ENCODE measurements around the gene R3HDM2. TPM values are rescaled to one million over a fixed set of nuclear protein-coding genes. Genes with fewer than 3 reads are reported as not detected.

R3HDM2 gene
- total RNA-seq, 4 donors from 2014 or later = 30.7 to 40.8 (median 35.5) TPM

GRCh38 chr12:57434517-57435223 lies 3.8 kb upstream of the R3HDM2 start, which contains the start of gene INHBC:
Gene INHBC, plus strand, starts transcription at chr12:57434784. Its CDS starts 103 bp downstream, at chr12:57434887.
- Histone ChIP-seq H3K27me3 (no peaks in the 10 kb centered on the region), H3K9me3 (no peaks in the 10 kb centered on the region), H3K4me1 (peaks cover 15 to 25% of the 10 kb centered on the region in 2 donors), H3K36me3 (no peaks in the 10 kb centered on the region), H3K27ac (peak within 1 kb of the TSS; percentile 21 to 51 (median 47)), H3K4me3 (replicated peaks in 1 of 3) (no peak within 1 kb of the TSS)
- intact Hi-C loops (cut with DNase I) = no loop called here
- WGBS, 2 donors = 28 to 54% methylated on average over 3 to 7 of the region's 8 CpGs
- TF ChIP-seq POLR2A (IDR thresholded peaks at IDR 0.05) (no peak), CTCF (IDR thresholded peaks at IDR 0.05) (no peak)
- DNase-seq = peak; percentile 62 to 70

GRCh38 chr12:57433370-57433769 lies 2.5 kb upstream of the R3HDM2 start:
- no peaks in the 10 kb centered on the region for H3K9me3 ChIP-seq
- peaks cover 21 to 35% of the 10 kb centered on the region in 2 donors for H3K4me1 ChIP-seq
- intact Hi-C loops (cut with DNase I) = no loop called here
- TF ChIP-seq CTCF (IDR thresholded peaks at IDR 0.05) (no peak), POLR2A (IDR thresholded peaks at IDR 0.05) (no peak)
- no peaks in the 10 kb centered on the region for H3K36me3 ChIP-seq
- H3K27me3 ChIP-seq = no peaks in the 10 kb centered on the region
- no peak for DNase-seq
- H3K27ac ChIP-seq = peak overlapping the region in 1 of 3 donors; percentile 21
- no peak overlapping the region for H3K4me3 ChIP-seq (replicated peaks in 1 of 3)
- WGBS, 2 donors = 64 to 80% methylated on average over 3 of the region's 3 CpGs

- TF ChIP-seq CTCF (IDR thresholded peaks at IDR 0.05) (no peak), POLR2A (IDR thresholded peaks at IDR 0.05) (no peak)
- Histone ChIP-seq H3K4me1 (peaks cover 21 to 35% of the 10 kb centered on the region in 2 donors), H3K36me3 (no peaks in the 10 kb centered on the region), H3K9me3 (no peaks in the 10 kb centered on the region), H3K27ac (peak overlapping the region; percentile 77 to 95 (median 91)), H3K4me3 (replicated peaks in 1 of 3) (no peak overlapping the region), H3K27me3 (no peaks in the 10 kb centered on the region)
- intact Hi-C loops (cut with DNase I) = no loop called here
- 68 to 70% methylated on average over 11 of the region's 11 CpGs for WGBS, 2 donors
- DNase-seq = peak in 1 of 2 donors; percentile 14
These were observed 878 bp upstream of the R3HDM2 start for GRCh38 chr12:57431654-57432188.

- intact Hi-C loops (cut with DNase I) = no loop called here
- 1 to 2% methylated on average over 27 to 30 of the region's 74 CpGs for WGBS, 2 donors
- peaks cover 21 to 35% of the 10 kb centered on the region in 2 donors for H3K4me1 ChIP-seq
These were observed 522 bp downstream of the R3HDM2 start for GRCh38 chr12:57430112-57430930.

More at GRCh38 chr12:57430112-57430930, 522 bp downstream of the R3HDM2 start:
- Histone ChIP-seq H3K9me3 (no peaks in the 10 kb centered on the region), H3K4me3 (replicated peaks in 1 of 3) (peak overlapping the region in 2 of 3 donors; percentile 37 to 74), H3K36me3 (no peaks in the 10 kb centered on the region), H3K27me3 (no peaks in the 10 kb centered on the region), H3K27ac (peak overlapping the region; percentile 77 to 95 (median 91))
- TF ChIP-seq POLR2A (IDR thresholded peaks at IDR 0.05) (no peak), CTCF (IDR thresholded peaks at IDR 0.05) (no peak)
- DNase-seq = peak; percentile 56 to 63
